Heart right ventricle (tissue), 16 donors: ENCODE results near the gene VAPB. TPM values are rescaled to one million over a fixed set of nuclear protein-coding genes. Genes with fewer than 3 reads are reported as not detected.

Experiments used
- ATAC-seq, 8 donors: fragments of 200-7000 bp; cut with Tn5 transposase; one replicate each; pipeline ENCODE4 v1.9.1; 2020; ENCODE audit warnings: mild to moderate bottlenecking in 8 of 8, moderate library complexity in 8 of 8, moderate number of reproducible peaks in 1 of 8
- DNase-seq, 2 donors: peaks; one replicate each; pipeline ENCODE4 v3.0.0-alpha.2; 2020
- H3K27ac ChIP-seq, 10 donors: fragments of 200-600 bp; sonication (generic) in 2 of 10; one replicate each; pipeline versions ENCODE4 v1.5.0 to v1.8.0; 2020 to 2022; ENCODE audit warnings: mild to moderate bottlenecking in 3 of 10
- H3K27me3 ChIP-seq, 7 donors: fragments of 200-600 bp; one replicate each; pipeline ENCODE4 v1.8.0; 2021 to 2022; ENCODE audit warnings: mild to moderate bottlenecking in 2 of 7
- H3K36me3 ChIP-seq, 9 donors: fragments of 200-600 bp; sonication (generic) in 1 of 9; one replicate each; pipeline versions ENCODE4 v1.5.0 to v1.8.0; 2020 to 2022; ENCODE audit warnings: mild to moderate bottlenecking in 2 of 9
- H3K4me1 ChIP-seq, 9 donors: fragments of 200-600 bp; sonication (generic) in 1 of 9; one replicate each; pipeline versions ENCODE4 v1.5.0 to v1.8.0; 2020 to 2022; ENCODE audit warnings: mild to moderate bottlenecking in 4 of 9
- H3K4me3 ChIP-seq, 10 donors: fragments of 200-600 bp; sonication (generic) in 2 of 10; one replicate each; pipeline versions ENCODE4 v1.5.0 to v1.8.0; 2020 to 2022; ENCODE audit warnings: mild to moderate bottlenecking in 7 of 10, moderate library complexity in 2 of 10
- H3K9me3 ChIP-seq, 11 donors: fragments of 200-600 bp in 10 of 11; sonication (generic) in 2 of 11; one replicate each; pipeline versions ENCODE4 v1.5.0 to v1.8.0; 2013 to 2022; ENCODE audit warnings: mild to moderate bottlenecking in 2 of 11, control low read depth in 1 of 11, moderate library complexity in 1 of 11
- CTCF ChIP-seq, 9 donors: fragments of 200-600 bp; sonication (generic) in 2 of 9; IDR thresholded peaks; one replicate each; pipeline versions ENCODE4 v1.5.0 to v1.8.0; 2021 to 2022; ENCODE audit warnings: antibody characterized with exemption in 9 of 9, mild to moderate bottlenecking in 5 of 9, moderate library complexity in 1 of 9
- WGBS, 2 donors: extraction: QIAGEN DNeasy Blood & Tissue Kit; methylation state at CpG; one replicate each; pipeline ENCODE4 v1.1.7; 2013; ENCODE audit warnings: inconsistent platforms in 1 of 2; 5-methylcytosine and 5-hydroxymethylcytosine counted together
- intact Hi-C, 10 donors: fragments of 100-400 bp; cut with DNase I; formaldehyde crosslinking; loops; one replicate each; pipeline versions ENCODE4 v1.11.1 to v1.14.2; 2022
- polyA plus RNA-seq, 2 donors: library from polyadenylated mRNA; stranded (reverse); fragments of 200-250 nt; gene quantifications; one replicate each; pipeline ENCODE4 v1.2.3, GENCODE V29; 2013
- total RNA-seq, 10 donors: library from RNA; stranded (reverse); fragmentation: NEBNext Ultra II Directional in 3 of 10; extraction: Animal tissue kit (Norgen Biotek cat#: 25700) in 3 of 10; gene quantifications; one replicate each; pipeline versions ENCODE4 v1.2.1 to v1.2.4, GENCODE V29; 2021 to 2023
- donor health status: Arrhythmogenic right ventricular cardiomyopathy.
- donor health status: ischemic (EF 13 %, LVEDD 7.1; RV severe dilation, severe dysfunction).
- donor health status: healthy with polysubstance abuse.
- donor health status: DM: no; HTN: yes; CAD: no.
- donor health status: DM: no; HTN: no; CAD: no.
- donor health status: ischemic (EF 25% LVEDD 6.9; RV normal size, moderate dysfunction).
- donor health status: ischemic (EF 25% LVEDD 5.7; RV mildly dilated, moderate dysfunction).
- donor health status: healthy.
- donor health status: DM: yes; HTN: yes; CAD: no.
- donor health status: Ischemic cardiomyopathy.
- donor health status: ischemic (EF 35%, LVEDD 5.7; RV mildly dilated, moderate dysfunction).
- donor health status: nonischemic (EF 11% LVEDD 7.7; RV severe dilation, severe dysfunction).
- donor health status: DM: yes; HTN: yes; CAD: no.
- donor health status: PGD.
- donor health status: ischemic (EF 29% LVEDD 5.4; RV normal size, mild dysfunction).
- donor health status: nonischemic (EF 23%, LVEDD 6.1; RV moderate dilation, normal function).

VAPB gene
- total and polyA plus RNA-seq, 12 donors, result 20.8 to 89.9 (median 69.8) TPM

GRCh38 chr20:58402305-58402704 is 13.3 kb downstream of the VAPB start:
- ATAC-seq, result no peak
- H3K4me1 ChIP-seq, result peaks cover 0 to 79% (median 57%) of the 10 kb centered on the region in 9 donors
- TF ChIP-seq CTCF (IDR thresholded peaks at IDR 0.05), result no peak
- no peak overlapping the region for H3K4me3 ChIP-seq
- DNase-seq, result no peak
- no peaks in the 10 kb centered on the region for H3K9me3 ChIP-seq
- no peaks in the 10 kb centered on the region for H3K36me3 ChIP-seq
- H3K27ac ChIP-seq, result no peak overlapping the region
- intact Hi-C loops, result no loop called here
- WGBS, 2 donors, result 80% methylated on average over 5 of the region's 5 CpGs
- H3K27me3 ChIP-seq, result no peaks in the 10 kb centered on the region

GRCh38 chr20:58402827-58403226 is 13.8 kb downstream of the VAPB start:
- 97% methylated on average over 5 of the region's 5 CpGs for WGBS, 2 donors
- Histone ChIP-seq H3K4me3 (no peak overlapping the region), H3K27me3 (no peaks in the 10 kb centered on the region), H3K4me1 (peaks cover 0 to 84% (median 62%) of the 10 kb centered on the region in 9 donors), H3K27ac (no peak overlapping the region), H3K9me3 (no peaks in the 10 kb centered on the region), H3K36me3 (no peaks in the 10 kb centered on the region)
- no peak for TF ChIP-seq CTCF (IDR thresholded peaks at IDR 0.05)
- intact Hi-C loops, result no loop called here
- no peak for DNase-seq
- no peak for ATAC-seq

GRCh38 chr20:58403272-58403671 is 14.2 kb downstream of the VAPB start:
- peaks cover 0 to 86% (median 64%) of the 10 kb centered on the region in 9 donors for H3K4me1 ChIP-seq
- DNase-seq (no peak), ATAC-seq (no peak)
- no peaks in the 10 kb centered on the region for H3K36me3 ChIP-seq
- no peak for TF ChIP-seq CTCF (IDR thresholded peaks at IDR 0.05)
- WGBS, 2 donors, result 92 to 98% methylated on average over 3 of the region's 3 CpGs
- H3K4me3 ChIP-seq, result no peak overlapping the region
- H3K9me3 ChIP-seq, result no peaks in the 10 kb centered on the region
- no peak overlapping the region for H3K27ac ChIP-seq
- H3K27me3 ChIP-seq, result no peaks in the 10 kb centered on the region
- intact Hi-C loops, result no loop called here

- Histone ChIP-seq H3K27ac (peak overlapping the region in 2 of 10 donors; percentile 28 to 40), H3K4me1 (peaks cover 2 to 86% (median 64%) of the 10 kb centered on the region in 9 donors), H3K36me3 (no peaks in the 10 kb centered on the region), H3K27me3 (no peaks in the 10 kb centered on the region), H3K4me3 (no peak overlapping the region), H3K9me3 (no peaks in the 10 kb centered on the region)
- 72 to 79% methylated on average over 11 of the region's 11 CpGs for WGBS, 2 donors
- TF ChIP-seq CTCF (IDR thresholded peaks at IDR 0.05), result no peak
- intact Hi-C loops, result no loop called here
- ATAC-seq (no peak), DNase-seq (no peak)
Measured at GRCh38 chr20:58405504-58406291, 16.7 kb downstream of the VAPB start.
